WTC11 (cell line): ENCODE measurements around the gene TUBD1. TPM values are rescaled to one million over a fixed set of nuclear protein-coding genes. Genes with fewer than 3 reads are reported as not detected.

Experiments used
- ATAC-seq: fragments of 200-7000 bp; cut with Tn5 transposase; 2 replicates; pipeline ENCODE4 v1.10.0; 2021; ENCODE audit warnings: mild to moderate bottlenecking, moderate library complexity
- CTCF ChIA-PET: fragments of 300-600 bp; sonication (Branson Sonifier 250); formaldehyde crosslinking; loops from one replicate; lab custom pipeline; 2021; ENCODE audit warnings: antibody characterized with exemption; lab: Charles Lee
- POLR2A ChIA-PET: fragments of 350-600 bp; sonication (Branson Sonifier 250); formaldehyde crosslinking; loops from one replicate; lab custom pipeline; 2021; ENCODE audit warnings: antibody characterized with exemption; lab: Charles Lee
- DNase-seq: peaks from one replicate; pipeline ENCODE4 v3.0.0; 2021; ENCODE audit warnings: low spot score
- H3K27ac Mint-ChIP-seq: 2 replicates; pipeline ENCODE4 v1.8.0; 2021; ENCODE audit warnings: mixed read lengths
- H3K27me3 Mint-ChIP-seq: 2 replicates; pipeline ENCODE4 v1.8.0; 2021; ENCODE audit warnings: low read depth, mild to moderate bottlenecking, moderate library complexity, mixed read lengths
- H3K36me3 Mint-ChIP-seq: 2 replicates; pipeline ENCODE4 v1.8.0; 2021; ENCODE audit warnings: mixed read lengths
- H3K4me1 Mint-ChIP-seq: 2 replicates; pipeline ENCODE4 v1.8.0; 2022; ENCODE audit warnings: mixed read lengths
- H3K4me3 Mint-ChIP-seq: 2 replicates; pipeline ENCODE4 v1.8.0; 2021; ENCODE audit warnings: mild to moderate bottlenecking, moderate library complexity, mixed read lengths
- H3K9me3 Mint-ChIP-seq: 2 replicates; pipeline ENCODE4 v1.8.0; 2021; ENCODE audit warnings: mixed read lengths
- FOXP1 ChIP-seq: sonication (generic); formaldehyde crosslinking; IDR thresholded peaks from 2 replicates; pipeline ENCODE4 v1.8.0; 2022; ENCODE audit warnings: missing genetic modification reagents, mild to moderate bottlenecking, moderate library complexity, borderline replicate concordance
- GTF2I ChIP-seq: fragments of 250-450 bp; sonication (Bioruptor Pico); conservative IDR thresholded peaks from 2 replicates; pipeline ENCODE4 v1.4.0; 2021; ENCODE audit warnings: mild to moderate bottlenecking
- KAT7 ChIP-seq: sonication (generic); formaldehyde crosslinking; IDR thresholded peaks from 2 replicates; pipeline ENCODE4 v1.8.1; 2023; ENCODE audit warnings: missing genetic modification reagents, mild to moderate bottlenecking, borderline replicate concordance
- NFATC4 ChIP-seq: fragments of 250-450 bp; sonication (Bioruptor Pico); IDR thresholded peaks from 2 replicates; pipeline ENCODE4 v1.9.0; 2021; ENCODE audit warnings: mild to moderate bottlenecking
- NFE2L1 ChIP-seq: sonication (generic); formaldehyde crosslinking; IDR thresholded peaks from 2 replicates; pipeline ENCODE4 v1.8.1; 2023; ENCODE audit warnings: missing genetic modification reagents
- NR1H2 ChIP-seq: sonication (generic); formaldehyde crosslinking; IDR thresholded peaks from 2 replicates; pipeline ENCODE4 v1.9.0; 2021; ENCODE audit warnings: mild to moderate bottlenecking, moderate library complexity, missing genetic modification reagents
- TEAD4 ChIP-seq: sonication (generic); formaldehyde crosslinking; IDR thresholded peaks from 2 replicates; pipeline ENCODE4 v1.8.0; 2022; ENCODE audit warnings: mild to moderate bottlenecking, missing genetic modification reagents
- ZBTB21 ChIP-seq: sonication (generic); formaldehyde crosslinking; IDR thresholded peaks from 2 replicates; pipeline ENCODE4 v1.8.1; 2023; ENCODE audit warnings: mild to moderate bottlenecking, missing genetic modification reagents, borderline replicate concordance
- ZNF423 ChIP-seq: fragments of 250-450 bp; sonication (Bioruptor Pico); IDR thresholded peaks from 2 replicates; pipeline ENCODE4 v2.1.2; 2022; ENCODE audit warnings: mild to moderate bottlenecking, moderate library complexity
- total RNA-seq: library from RNA; stranded (reverse); gene quantifications from 3 replicates; pipeline ENCODE4 v1.2.3, GENCODE V29; 2021
- TF ChIP-seq, protein P1 (sequence below): sonication (generic); formaldehyde crosslinking; IDR thresholded peaks from 2 replicates; pipeline ENCODE4 v1.8.0; 2023; ENCODE audit warnings: missing genetic modification reagents, mild to moderate bottlenecking, borderline replicate concordance
- TF ChIP-seq, protein P2 (sequence below): fragments of 250-450 bp; sonication (Bioruptor Pico); IDR thresholded peaks from 2 replicates; pipeline ENCODE4 v1.9.0; 2021; ENCODE audit warnings: mild to moderate bottlenecking
- TF ChIP-seq, protein P3 (sequence below): sonication (generic); formaldehyde crosslinking; IDR thresholded peaks from 2 replicates; pipeline ENCODE4 v1.8.1; 2022; ENCODE audit warnings: mild to moderate bottlenecking, moderate library complexity, missing genetic modification reagents
- TF ChIP-seq, protein P4 (sequence below): sonication (generic); formaldehyde crosslinking; IDR thresholded peaks from 2 replicates; pipeline ENCODE4 v1.8.0; 2023; ENCODE audit warnings: mild to moderate bottlenecking, missing genetic modification reagents
- TF ChIP-seq, protein P5 (sequence below): sonication (generic); formaldehyde crosslinking; IDR thresholded peaks from 2 replicates; pipeline ENCODE4 v1.8.0; 2022; ENCODE audit warnings: mild to moderate bottlenecking, missing genetic modification reagents
- TF ChIP-seq, protein P6 (sequence below): sonication (generic); formaldehyde crosslinking; IDR thresholded peaks from 2 replicates; pipeline ENCODE4 v1.8.0; 2022; ENCODE audit warnings: mild to moderate bottlenecking, missing genetic modification reagents

The TUBD1 gene
- total RNA-seq, 1 experiment from 2014 or later, result 12.0 TPM

DNA sequence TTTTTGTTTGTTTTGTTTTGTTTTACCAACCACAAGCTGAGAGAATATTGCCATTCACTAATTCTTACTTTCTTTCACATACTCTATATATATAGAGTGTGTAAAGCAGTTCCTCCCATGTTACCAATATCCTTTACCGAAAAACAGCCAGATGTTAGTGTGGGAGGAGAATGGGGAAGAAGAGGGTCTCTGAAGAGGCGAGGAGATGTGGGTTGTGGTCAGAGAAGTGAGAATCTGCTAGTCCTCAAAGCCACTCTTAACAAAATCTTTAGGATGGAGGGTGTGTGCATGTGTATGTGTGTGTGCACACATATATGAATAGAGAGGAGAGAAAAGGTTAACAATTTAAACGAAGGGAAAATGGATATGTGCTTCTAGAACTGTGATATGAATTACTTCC lies 80.6 kb downstream of the TUBD1 start (continued):
- TF ChIP-seq, protein P1, sequence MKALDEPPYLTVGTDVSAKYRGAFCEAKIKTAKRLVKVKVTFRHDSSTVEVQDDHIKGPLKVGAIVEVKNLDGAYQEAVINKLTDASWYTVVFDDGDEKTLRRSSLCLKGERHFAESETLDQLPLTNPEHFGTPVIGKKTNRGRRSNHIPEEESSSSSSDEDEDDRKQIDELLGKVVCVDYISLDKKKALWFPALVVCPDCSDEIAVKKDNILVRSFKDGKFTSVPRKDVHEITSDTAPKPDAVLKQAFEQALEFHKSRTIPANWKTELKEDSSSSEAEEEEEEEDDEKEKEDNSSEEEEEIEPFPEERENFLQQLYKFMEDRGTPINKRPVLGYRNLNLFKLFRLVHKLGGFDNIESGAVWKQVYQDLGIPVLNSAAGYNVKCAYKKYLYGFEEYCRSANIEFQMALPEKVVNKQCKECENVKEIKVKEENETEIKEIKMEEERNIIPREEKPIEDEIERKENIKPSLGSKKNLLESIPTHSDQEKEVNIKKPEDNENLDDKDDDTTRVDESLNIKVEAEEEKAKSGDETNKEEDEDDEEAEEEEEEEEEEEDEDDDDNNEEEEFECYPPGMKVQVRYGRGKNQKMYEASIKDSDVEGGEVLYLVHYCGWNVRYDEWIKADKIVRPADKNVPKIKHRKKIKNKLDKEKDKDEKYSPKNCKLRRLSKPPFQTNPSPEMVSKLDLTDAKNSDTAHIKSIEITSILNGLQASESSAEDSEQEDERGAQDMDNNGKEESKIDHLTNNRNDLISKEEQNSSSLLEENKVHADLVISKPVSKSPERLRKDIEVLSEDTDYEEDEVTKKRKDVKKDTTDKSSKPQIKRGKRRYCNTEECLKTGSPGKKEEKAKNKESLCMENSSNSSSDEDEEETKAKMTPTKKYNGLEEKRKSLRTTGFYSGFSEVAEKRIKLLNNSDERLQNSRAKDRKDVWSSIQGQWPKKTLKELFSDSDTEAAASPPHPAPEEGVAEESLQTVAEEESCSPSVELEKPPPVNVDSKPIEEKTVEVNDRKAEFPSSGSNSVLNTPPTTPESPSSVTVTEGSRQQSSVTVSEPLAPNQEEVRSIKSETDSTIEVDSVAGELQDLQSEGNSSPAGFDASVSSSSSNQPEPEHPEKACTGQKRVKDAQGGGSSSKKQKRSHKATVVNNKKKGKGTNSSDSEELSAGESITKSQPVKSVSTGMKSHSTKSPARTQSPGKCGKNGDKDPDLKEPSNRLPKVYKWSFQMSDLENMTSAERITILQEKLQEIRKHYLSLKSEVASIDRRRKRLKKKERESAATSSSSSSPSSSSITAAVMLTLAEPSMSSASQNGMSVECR, result no peak
- no peak for TF ChIP-seq TEAD4 (CRISPR knock-in tag)
- TF ChIP-seq, protein P2, sequence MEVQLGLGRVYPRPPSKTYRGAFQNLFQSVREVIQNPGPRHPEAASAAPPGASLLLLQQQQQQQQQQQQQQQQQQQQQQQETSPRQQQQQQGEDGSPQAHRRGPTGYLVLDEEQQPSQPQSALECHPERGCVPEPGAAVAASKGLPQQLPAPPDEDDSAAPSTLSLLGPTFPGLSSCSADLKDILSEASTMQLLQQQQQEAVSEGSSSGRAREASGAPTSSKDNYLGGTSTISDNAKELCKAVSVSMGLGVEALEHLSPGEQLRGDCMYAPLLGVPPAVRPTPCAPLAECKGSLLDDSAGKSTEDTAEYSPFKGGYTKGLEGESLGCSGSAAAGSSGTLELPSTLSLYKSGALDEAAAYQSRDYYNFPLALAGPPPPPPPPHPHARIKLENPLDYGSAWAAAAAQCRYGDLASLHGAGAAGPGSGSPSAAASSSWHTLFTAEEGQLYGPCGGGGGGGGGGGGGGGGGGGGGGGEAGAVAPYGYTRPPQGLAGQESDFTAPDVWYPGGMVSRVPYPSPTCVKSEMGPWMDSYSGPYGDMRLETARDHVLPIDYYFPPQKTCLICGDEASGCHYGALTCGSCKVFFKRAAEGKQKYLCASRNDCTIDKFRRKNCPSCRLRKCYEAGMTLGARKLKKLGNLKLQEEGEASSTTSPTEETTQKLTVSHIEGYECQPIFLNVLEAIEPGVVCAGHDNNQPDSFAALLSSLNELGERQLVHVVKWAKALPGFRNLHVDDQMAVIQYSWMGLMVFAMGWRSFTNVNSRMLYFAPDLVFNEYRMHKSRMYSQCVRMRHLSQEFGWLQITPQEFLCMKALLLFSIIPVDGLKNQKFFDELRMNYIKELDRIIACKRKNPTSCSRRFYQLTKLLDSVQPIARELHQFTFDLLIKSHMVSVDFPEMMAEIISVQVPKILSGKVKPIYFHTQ (CRISPR knock-in tag), result no peak
- TF ChIP-seq KAT7 (CRISPR knock-in tag), result no peak
- TF ChIP-seq, protein P3, sequence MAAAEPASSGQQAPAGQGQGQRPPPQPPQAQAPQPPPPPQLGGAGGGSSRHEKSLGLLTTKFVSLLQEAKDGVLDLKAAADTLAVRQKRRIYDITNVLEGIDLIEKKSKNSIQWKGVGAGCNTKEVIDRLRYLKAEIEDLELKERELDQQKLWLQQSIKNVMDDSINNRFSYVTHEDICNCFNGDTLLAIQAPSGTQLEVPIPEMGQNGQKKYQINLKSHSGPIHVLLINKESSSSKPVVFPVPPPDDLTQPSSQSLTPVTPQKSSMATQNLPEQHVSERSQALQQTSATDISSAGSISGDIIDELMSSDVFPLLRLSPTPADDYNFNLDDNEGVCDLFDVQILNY (CRISPR knock-in tag), result no peak

DNA sequence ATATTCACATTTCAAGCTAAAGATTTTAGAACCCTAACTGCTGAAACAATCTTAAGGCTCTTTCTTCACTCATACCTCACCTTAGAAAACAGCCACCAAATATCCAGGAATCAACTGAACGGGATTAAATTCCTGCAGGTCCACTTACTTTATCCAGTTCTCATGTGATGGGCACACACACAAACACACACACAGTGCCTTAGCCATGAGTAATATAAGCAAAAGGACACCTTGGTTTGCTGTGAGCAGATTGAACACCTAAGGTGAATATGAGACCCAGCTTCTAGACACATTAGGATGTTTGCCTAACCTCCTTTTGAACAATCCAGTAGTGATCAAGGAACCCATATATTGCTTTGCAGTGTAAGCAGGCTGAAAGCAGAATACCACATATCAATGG lies 81.5 kb downstream of the TUBD1 start:
- Mint-ChIP-seq H3K27ac (0 out of 2 replicates have a peak overlapping the region, but pooled peaks have one; percentile 53), H3K4me1 (no peaks in the 10 kb centered on the region), H3K36me3 (peaks cover 17% of the 10 kb centered on the region), H3K9me3 (no peaks in the 10 kb centered on the region)
- POLR2A ChIA-PET, result no interaction called here
- TF ChIP-seq, protein P4, sequence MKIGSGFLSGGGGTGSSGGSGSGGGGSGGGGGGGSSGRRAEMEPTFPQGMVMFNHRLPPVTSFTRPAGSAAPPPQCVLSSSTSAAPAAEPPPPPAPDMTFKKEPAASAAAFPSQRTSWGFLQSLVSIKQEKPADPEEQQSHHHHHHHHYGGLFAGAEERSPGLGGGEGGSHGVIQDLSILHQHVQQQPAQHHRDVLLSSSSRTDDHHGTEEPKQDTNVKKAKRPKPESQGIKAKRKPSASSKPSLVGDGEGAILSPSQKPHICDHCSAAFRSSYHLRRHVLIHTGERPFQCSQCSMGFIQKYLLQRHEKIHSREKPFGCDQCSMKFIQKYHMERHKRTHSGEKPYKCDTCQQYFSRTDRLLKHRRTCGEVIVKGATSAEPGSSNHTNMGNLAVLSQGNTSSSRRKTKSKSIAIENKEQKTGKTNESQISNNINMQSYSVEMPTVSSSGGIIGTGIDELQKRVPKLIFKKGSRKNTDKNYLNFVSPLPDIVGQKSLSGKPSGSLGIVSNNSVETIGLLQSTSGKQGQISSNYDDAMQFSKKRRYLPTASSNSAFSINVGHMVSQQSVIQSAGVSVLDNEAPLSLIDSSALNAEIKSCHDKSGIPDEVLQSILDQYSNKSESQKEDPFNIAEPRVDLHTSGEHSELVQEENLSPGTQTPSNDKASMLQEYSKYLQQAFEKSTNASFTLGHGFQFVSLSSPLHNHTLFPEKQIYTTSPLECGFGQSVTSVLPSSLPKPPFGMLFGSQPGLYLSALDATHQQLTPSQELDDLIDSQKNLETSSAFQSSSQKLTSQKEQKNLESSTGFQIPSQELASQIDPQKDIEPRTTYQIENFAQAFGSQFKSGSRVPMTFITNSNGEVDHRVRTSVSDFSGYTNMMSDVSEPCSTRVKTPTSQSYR (CRISPR knock-in tag), result no peak
- no peak for TF ChIP-seq FOXP1 (CRISPR knock-in tag)
- no peak for TF ChIP-seq NFATC4
- TF ChIP-seq, protein P1, result no peak
- TF ChIP-seq, protein P5, sequence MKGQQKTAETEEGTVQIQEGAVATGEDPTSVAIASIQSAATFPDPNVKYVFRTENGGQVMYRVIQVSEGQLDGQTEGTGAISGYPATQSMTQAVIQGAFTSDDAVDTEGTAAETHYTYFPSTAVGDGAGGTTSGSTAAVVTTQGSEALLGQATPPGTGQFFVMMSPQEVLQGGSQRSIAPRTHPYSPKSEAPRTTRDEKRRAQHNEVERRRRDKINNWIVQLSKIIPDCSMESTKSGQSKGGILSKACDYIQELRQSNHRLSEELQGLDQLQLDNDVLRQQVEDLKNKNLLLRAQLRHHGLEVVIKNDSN (CRISPR knock-in tag), result no peak
- TF ChIP-seq ZNF423 (CRISPR knock-in tag), result no peak
- TF ChIP-seq, protein P2 (CRISPR knock-in tag), result no peak
- TF ChIP-seq GTF2I, result no peak
- no peak for TF ChIP-seq ZBTB21
- TF ChIP-seq NR1H2 (CRISPR knock-in tag), result no peak
- no peak for TF ChIP-seq NFE2L1 (CRISPR knock-in tag)
- TF ChIP-seq, protein P6, sequence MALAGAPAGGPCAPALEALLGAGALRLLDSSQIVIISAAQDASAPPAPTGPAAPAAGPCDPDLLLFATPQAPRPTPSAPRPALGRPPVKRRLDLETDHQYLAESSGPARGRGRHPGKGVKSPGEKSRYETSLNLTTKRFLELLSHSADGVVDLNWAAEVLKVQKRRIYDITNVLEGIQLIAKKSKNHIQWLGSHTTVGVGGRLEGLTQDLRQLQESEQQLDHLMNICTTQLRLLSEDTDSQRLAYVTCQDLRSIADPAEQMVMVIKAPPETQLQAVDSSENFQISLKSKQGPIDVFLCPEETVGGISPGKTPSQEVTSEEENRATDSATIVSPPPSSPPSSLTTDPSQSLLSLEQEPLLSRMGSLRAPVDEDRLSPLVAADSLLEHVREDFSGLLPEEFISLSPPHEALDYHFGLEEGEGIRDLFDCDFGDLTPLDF (CRISPR knock-in tag), result no peak
- TF ChIP-seq, all 79 proteins: peak for 0
- ATAC-seq, result no peak
- no peaks in the 10 kb centered on the region for H3K27me3 Mint-ChIP-seq
- H3K4me3 Mint-ChIP-seq, result no peak overlapping the region
- CTCF ChIA-PET, result interaction anchor here (0.6 kb wide), 1 partner anchor 16 kb away, joined by 4 read pairs; no protein-coding TSS in a partner anchor
- DNase-seq, result no peak
